Peyer's patch (tissue), 4 donors: ENCODE results near the gene CBY3.

Source experiments
- CTCF ChIP-seq, 6 experiments: fragments of 450-650 bp in 4 of 6; fragments of 200-600 bp in 2 of 6; sonication (generic) in 1 of 6; IDR thresholded peaks; one replicate each; pipeline ENCODE4 v1.5.1; 2017 to 2019; ENCODE audit warnings: antibody characterized with exemption in 6 of 6, mild to moderate bottlenecking in 3 of 6, moderate library complexity in 1 of 6
- POLR2A ChIP-seq, 2 donors: fragments of 450-650 bp; IDR thresholded peaks; one replicate each; pipeline ENCODE4 v1.5.1; 2017; ENCODE audit warnings: antibody characterized with exemption in 2 of 2, mild to moderate bottlenecking in 2 of 2, moderate library complexity in 2 of 2

GRCh38 chr5:179678223-179679013, 2.4 kb downstream of the CBY3 start:
- TF ChIP-seq POLR2A (IDR thresholded peaks at IDR 0.05) (peak; percentile 80 to 90), CTCF (IDR thresholded peaks at IDR 0.05) (peak in 3 of 6 experiments; percentile 14 to 36 (median 20))
